ENCODE measurements around the gene KIF6.

The KIF6 gene

GRCh38 chr6:39664173-39664572 is 61.0 kb downstream of the KIF6 start:
- no peak for DNase-seq (ENCODE audit: low read depth, low spot score)

GRCh38 chr6:39657355-39658135 is 67.7 kb downstream of the KIF6 start:
- no peak for DNase-seq (ENCODE audit: low read depth, low spot score)

- DNase-seq (ENCODE audit: low read depth, low spot score), result no peak
Measured at GRCh38 chr6:39654121-39654520, 71.1 kb downstream of the KIF6 start.

GRCh38 chr6:39653612-39654011 is 71.6 kb downstream of the KIF6 start:
- no peak for DNase-seq (ENCODE audit: low read depth, low spot score)

GRCh38 chr6:39649996-39650395 is 75.2 kb downstream of the KIF6 start:
- DNase-seq (ENCODE audit: low read depth, low spot score), result no peak

- DNase-seq (ENCODE audit: low read depth, low spot score), result no peak
Measured at GRCh38 chr6:39646751-39647420, 78.3 kb downstream of the KIF6 start.

- no peak for DNase-seq (ENCODE audit: low read depth, low spot score)
Measured at GRCh38 chr6:39642270-39642669, 82.9 kb downstream of the KIF6 start.

GRCh38 chr6:39638126-39638822 is 86.9 kb downstream of the KIF6 start:
- DNase-seq (ENCODE audit: low read depth, low spot score), result no peak

- DNase-seq (ENCODE audit: low read depth, low spot score), result no peak
Measured at GRCh38 chr6:39634646-39635341, 90.4 kb downstream of the KIF6 start.

GRCh38 chr6:39625209-39625608 is 100.0 kb downstream of the KIF6 start:
- DNase-seq (ENCODE audit: low read depth, low spot score), result no peak

- no peak for DNase-seq (ENCODE audit: low read depth, low spot score)
Measured at GRCh38 chr6:39623750-39624149, 101.5 kb downstream of the KIF6 start.

- DNase-seq (ENCODE audit: low read depth, low spot score), result no peak
Measured at GRCh38 chr6:39617520-39617919, 107.7 kb downstream of the KIF6 start.

GRCh38 chr6:39617026-39617425 is 108.2 kb downstream of the KIF6 start:
- no peak for DNase-seq (ENCODE audit: low read depth, low spot score)

- DNase-seq (ENCODE audit: low read depth, low spot score), result no peak
Measured at GRCh38 chr6:39615622-39616021, 109.6 kb downstream of the KIF6 start.

GRCh38 chr6:39614393-39614950 is 110.7 kb downstream of the KIF6 start:
- DNase-seq (ENCODE audit: low read depth, low spot score), result no peak

- DNase-seq (ENCODE audit: low read depth, low spot score), result no peak
Measured at GRCh38 chr6:39610221-39610620, 115.0 kb downstream of the KIF6 start.

- DNase-seq (ENCODE audit: low read depth, low spot score), result no peak
Measured at GRCh38 chr6:39608652-39609345, 116.4 kb downstream of the KIF6 start.

GRCh38 chr6:39602601-39603519 is 122.3 kb downstream of the KIF6 start:
- no peak for DNase-seq (ENCODE audit: low read depth, low spot score)

- no peak for DNase-seq (ENCODE audit: low read depth, low spot score)
Measured at GRCh38 chr6:39599973-39600372, 125.2 kb downstream of the KIF6 start.

- DNase-seq (ENCODE audit: low read depth, low spot score), result no peak
Measured at GRCh38 chr6:39599341-39599740, 125.9 kb downstream of the KIF6 start.

Data from activated naive CD8-positive, alpha-beta T cell treated with anti-CD3 and anti-CD28 coated beads, Interleukin-2, amount 50 U/mL, for 16 hours (primary cell).